ENCODE data around the gene PLXND1. TPM values are rescaled to one million over a fixed set of nuclear protein-coding genes. Genes with fewer than 3 reads are reported as not detected.
"Not testable (repeated sequence)": the region's sequence is repeated elsewhere in the genome, so short reads cannot be mapped to it uniquely, and the experiment has no call there.

PLXND1 gene
- total RNA-seq, 1 donor from 2014 or later = 29.5 TPM

GRCh38 chr3:129615751-129616281, 9.3 kb upstream of the PLXND1 start:
- DNase-seq (ENCODE audit: low spot score) (no peak), ATAC-seq (peak; percentile 38)

- DNase-seq (ENCODE audit: low spot score) (no peak), ATAC-seq (peak; percentile 57)
These were observed 8.5 kb upstream of the PLXND1 start for GRCh38 chr3:129614927-129615363.

GRCh38 chr3:129614435-129614834, 8.0 kb upstream of the PLXND1 start:
- no peak for ATAC-seq
- no peak for DNase-seq (ENCODE audit: low spot score)

GRCh38 chr3:129613367-129613740, 6.9 kb upstream of the PLXND1 start:
- ATAC-seq = no peak
- no peak for DNase-seq (ENCODE audit: low spot score)

GRCh38 chr3:129612534-129613366, 6.3 kb upstream of the PLXND1 start:
- DNase-seq (ENCODE audit: low spot score) = no peak

GRCh38 chr3:129611812-129612533, 5.5 kb upstream of the PLXND1 start:
- ATAC-seq (peak; percentile 16), DNase-seq (ENCODE audit: low spot score) (no peak)

More at GRCh38 chr3:129612534-129613366, 6.3 kb upstream of the PLXND1 start:
- ATAC-seq = no peak

DNA sequence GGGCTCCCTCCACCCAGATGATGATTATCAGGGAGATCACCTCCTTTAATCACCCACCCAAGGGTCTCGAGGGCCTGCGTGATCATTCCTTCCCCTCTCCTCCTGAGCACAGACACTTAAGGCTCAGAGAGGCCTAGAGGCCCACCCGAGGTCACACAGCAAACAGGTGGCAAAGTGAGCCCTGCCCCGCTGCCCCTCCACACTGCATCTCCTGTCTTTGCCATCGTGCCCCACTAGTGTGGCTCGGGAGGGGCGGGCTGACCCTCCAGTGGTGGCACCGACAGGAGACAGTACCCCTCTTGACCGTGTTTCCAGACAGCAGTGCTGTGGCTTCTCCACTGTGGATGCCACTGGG, 4.9 kb upstream of the PLXND1 start:
- ATAC-seq = no peak
- DNase-seq (ENCODE audit: low spot score) = no peak

DNA sequence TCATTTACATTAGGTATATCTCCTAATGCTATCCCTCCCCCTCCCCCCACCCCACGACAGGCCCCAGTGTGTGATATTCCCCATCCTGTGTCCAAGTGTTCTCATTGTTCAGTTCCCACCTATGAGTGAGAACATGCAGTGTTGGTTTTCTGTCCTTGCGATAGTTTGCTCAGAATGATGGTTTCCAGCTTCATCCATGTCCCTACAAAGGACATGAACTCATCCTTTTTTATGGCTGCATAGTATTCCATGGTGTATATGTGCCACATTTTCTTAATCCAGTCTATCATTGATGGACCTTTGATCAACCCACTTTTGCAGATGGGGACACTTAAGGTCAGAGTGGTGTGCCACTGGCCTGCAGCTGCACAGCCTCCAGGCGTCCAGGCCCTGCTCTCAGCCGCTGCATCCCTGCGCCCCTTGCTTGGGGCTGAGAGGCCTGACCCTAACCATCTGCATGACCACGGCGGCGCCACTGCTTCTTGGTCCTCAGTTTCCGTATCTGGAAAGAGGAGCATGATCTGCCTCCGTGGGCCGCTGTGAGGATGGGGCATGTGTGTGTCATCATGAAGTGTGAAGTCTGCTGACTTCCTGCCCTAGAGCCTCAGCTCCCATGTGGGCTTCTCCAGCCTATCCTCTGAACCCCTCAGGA, 4.4 kb upstream of the PLXND1 start:
- ATAC-seq; DNase-seq (ENCODE audit: low spot score): not testable (repeated sequence)

GRCh38 chr3:129610276-129610675, 3.8 kb upstream of the PLXND1 start:
- no peak for DNase-seq (ENCODE audit: low spot score)
- no peak for ATAC-seq

GRCh38 chr3:129609591-129610182, 3.2 kb upstream of the PLXND1 start:
- ATAC-seq (no peak), DNase-seq (ENCODE audit: low spot score) (no peak)

- DNase-seq (ENCODE audit: low spot score) = no peak
- ATAC-seq = no peak
These were observed 2.6 kb upstream of the PLXND1 start for GRCh38 chr3:129608936-129609590.

DNA sequence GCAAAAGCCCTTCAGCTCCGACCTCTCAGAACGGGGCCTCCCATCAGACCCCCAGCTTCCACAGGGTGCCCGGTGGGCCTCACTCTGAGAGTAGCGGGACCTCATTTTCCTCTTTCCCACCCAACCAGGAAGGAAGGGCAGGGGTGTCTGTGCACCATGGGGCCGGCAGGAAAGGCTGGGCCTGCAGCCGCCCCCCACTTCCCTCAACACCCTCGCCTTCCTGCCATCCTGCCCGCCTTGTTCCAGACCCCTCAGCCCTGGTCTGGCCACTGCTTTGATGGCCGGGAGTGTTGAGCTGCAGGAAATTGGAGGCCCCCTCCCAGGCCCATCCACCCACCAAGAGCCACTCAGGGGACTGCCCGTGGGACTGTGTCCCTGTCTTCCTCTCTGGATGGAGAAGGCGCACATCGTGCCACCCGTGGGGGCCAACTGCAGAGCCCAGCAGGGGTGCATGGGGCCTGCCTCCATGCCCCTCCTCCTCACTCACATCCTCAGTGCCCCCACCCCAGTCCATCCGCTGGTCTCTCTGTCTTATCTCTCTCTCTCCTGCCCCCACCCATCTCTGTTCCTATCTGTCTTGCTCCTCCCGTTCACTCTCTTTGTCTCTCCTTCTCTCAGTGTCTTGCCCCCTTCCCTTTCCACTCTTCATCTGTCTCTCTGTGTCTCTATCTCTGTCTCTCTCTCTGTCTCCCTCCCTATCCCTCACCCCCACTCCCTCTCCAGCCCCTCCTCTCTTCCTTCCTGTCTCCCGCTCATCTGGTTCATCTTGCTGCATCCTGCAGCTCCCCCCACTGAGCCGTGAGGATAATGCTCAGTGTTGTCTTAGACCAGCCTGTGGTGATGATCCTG, 1.8 kb upstream of the PLXND1 start:
- ATAC-seq (peak; percentile 17), DNase-seq (ENCODE audit: low spot score) (no peak)

DNA sequence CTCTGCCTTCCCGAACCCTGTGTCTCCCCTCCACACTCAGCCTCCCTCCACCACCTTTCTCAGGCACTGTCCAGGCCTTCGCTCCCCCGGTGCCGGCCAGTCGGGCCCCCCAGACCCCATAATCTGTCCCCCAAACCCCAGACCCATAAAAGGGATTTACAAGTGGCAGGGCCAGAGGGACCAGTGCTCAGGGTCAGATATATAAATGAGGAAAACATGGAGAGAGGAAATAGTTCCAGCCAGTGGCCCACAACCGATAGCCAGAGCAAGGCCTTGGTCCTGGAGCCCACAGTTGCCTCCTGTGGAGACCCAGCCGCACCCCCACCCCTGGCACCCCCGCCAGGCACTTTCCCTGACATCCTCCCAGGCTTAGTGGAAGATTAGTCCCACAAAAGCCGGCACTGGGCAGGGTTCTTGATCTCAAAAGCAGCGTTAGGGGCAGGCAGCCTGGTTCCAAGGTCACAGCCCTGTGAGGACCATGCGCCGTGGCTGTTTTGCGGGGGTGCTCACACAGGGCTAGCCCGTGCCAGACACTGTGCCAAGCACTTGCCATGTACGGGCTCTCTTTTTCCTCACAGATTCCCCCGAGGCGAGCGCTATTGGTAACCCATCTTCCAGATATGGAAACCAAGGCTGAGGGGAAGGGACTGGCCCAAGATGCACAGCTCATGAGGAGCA, 1.1 kb upstream of the PLXND1 start:
- no peak for ATAC-seq
- DNase-seq (ENCODE audit: low spot score) = no peak

GRCh38 chr3:129605922-129606635, 397 bp downstream of the PLXND1 start:
- peak; percentile 25 for ATAC-seq
- no peak for DNase-seq (ENCODE audit: low spot score)

GRCh38 chr3:129605203-129605921, 1.1 kb downstream of the PLXND1 start:
- no peak for DNase-seq (ENCODE audit: low spot score)
- ATAC-seq = peak; percentile 4

DNA sequence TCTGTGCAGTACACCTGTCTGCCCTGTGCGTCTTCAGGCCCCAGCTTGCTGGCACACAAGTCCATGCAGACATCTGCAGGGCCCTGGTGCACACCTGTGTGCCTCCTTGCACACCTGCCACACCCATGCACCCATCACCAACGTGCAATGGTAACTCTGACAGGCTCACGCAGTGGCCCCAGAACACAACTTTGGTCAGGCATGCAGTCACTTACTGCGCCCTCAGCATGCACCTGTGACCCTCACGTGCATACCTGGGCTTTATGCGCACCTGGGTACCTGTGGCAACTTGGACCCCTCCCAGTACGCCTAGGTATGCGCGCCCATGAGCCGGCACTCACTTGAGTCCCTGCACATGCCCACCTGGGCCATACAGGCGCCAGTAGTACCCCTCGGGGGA, 1.7 kb downstream of the PLXND1 start:
- ATAC-seq = no peak
- no peak for DNase-seq (ENCODE audit: low spot score)

DNA sequence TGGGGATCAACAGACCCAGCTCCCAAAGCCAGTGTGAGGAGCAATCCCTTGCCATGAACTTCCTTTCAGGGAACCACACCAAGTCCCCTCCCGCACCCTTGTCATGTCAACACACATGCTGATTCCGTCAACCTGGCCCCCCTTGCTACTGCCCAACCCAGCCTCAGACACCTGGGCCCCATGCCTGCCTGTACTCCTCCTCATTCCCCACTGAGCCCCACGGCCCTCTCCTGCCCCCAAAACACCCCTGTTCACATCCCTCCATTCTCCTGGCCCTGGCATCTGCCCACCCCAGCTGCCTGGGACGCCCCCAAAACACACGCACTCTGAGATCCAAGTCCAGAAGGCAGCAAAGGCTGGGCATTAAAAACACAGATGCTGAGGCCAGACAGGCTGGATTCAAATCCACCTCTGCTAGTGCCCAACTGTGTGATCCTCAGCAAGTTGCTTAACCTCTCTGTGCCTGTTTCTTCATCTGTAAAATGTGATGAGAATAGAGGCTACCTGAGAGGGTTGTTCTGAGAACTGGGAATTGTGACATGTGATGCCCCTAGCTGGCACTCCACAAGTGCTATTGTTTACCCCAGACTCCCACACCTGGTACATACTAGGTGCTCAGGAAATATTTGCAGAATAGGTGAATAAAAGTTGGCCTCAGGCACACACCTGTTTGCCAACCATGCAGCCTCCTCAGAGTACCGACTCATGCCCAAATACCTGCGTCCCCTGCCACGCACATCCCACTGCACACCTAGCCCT, 2.3 kb downstream of the PLXND1 start:
- no peak for DNase-seq (ENCODE audit: low spot score)
- no peak for ATAC-seq

Data from left lobe of liver (tissue), 2 donors.